Mammary epithelial cell (primary cell): Measurements from ENCODE around the gene FANCI.

Experiments
- CTCF ChIP-seq, 2 donors: IDR thresholded peaks in 1 of 2; conservative IDR thresholded peaks in 1 of 2; 2 replicates each; pipeline ENCODE4 v1.5.1; 2011 to 2012; ENCODE audit warnings: inconsistent platforms in 2 of 2, low read length in 2 of 2, mild to moderate bottlenecking in 2 of 2, control low read depth in 1 of 2, low read depth in 1 of 2; ENCODE audit not compliant: insufficient read depth in 1 of 2; ENCODE audit errors: extremely low read depth in 1 of 2
- EZH2 ChIP-seq: IDR thresholded peaks from 2 replicates; pipeline ENCODE4 v1.6.1; 2012; ENCODE audit warnings: low read length, inconsistent platforms, borderline replicate concordance

DNA sequence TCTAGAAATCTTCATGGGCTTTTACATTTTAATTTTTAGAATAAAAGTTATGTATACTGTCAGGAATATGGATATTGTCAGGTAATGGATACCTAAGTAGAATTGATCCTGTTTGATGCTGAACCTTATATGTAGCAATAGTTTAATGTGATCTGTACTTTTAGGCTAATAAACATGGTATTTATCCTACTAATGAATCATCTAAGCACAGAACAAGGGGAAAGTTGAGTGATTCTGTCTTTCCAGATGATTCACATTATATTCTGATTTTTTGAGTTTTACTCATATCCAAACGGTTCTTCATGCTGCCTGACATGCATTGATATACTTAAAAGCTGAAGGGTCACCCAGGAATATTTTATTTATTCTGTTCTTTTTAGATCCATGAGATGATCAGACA lies 34.5 kb downstream of the FANCI start:
- TF ChIP-seq CTCF (conservative IDR thresholded peaks at IDR 0.05 in 1 of 2, IDR thresholded peaks at IDR 0.05 in 1 of 2; ENCODE audit: extremely low read depth in 1 of 2, insufficient read depth in 1 of 2, low read depth in 1 of 2, low read length in 2 of 2) (no peak), EZH2 (no peak)
